GM21515 (cell line): Measurements from ENCODE around the gene CDH8.

ENCODE experiments used
- ATAC-seq: cut with Tn5 transposase; IDR thresholded peaks from one replicate; pipeline ENCODE4 v1.9.1; 2021; ENCODE audit not compliant: unreplicated experiment

Gene CDH8

GRCh38 chr16:62034231-62035114, 1.8 kb downstream of the CDH8 start:
- no peak for ATAC-seq

- no peak for ATAC-seq
Observed at GRCh38 chr16:62033065-62033464, 3.2 kb downstream of the CDH8 start.

- no peak for ATAC-seq
Observed at GRCh38 chr16:62029947-62030346, 6.3 kb downstream of the CDH8 start.

DNA sequence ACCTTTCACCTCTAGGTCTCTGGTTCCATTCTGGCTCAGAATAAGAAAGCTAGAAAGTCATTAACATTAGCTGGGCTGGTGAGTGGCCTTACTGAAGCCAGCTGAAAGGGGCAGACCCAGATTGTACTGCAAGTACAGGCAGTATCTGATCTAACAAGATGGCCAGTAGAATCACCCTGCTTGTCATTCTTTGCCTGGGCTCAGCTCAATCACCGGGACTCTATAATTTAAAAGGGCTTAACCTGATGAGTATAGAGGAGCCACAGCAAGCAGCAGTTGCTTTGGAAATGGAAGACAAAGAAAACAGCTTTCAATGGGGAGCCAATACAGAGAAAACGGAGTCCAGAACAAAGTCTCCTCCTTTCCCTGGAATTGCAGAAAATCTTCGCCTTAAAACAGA, 13.6 kb downstream of the CDH8 start:
- ATAC-seq, result no peak

GRCh38 chr16:62021161-62021581, 15.1 kb downstream of the CDH8 start:
- ATAC-seq, result no peak

- no peak for ATAC-seq
Observed at GRCh38 chr16:62020681-62021080, 15.6 kb downstream of the CDH8 start.

DNA sequence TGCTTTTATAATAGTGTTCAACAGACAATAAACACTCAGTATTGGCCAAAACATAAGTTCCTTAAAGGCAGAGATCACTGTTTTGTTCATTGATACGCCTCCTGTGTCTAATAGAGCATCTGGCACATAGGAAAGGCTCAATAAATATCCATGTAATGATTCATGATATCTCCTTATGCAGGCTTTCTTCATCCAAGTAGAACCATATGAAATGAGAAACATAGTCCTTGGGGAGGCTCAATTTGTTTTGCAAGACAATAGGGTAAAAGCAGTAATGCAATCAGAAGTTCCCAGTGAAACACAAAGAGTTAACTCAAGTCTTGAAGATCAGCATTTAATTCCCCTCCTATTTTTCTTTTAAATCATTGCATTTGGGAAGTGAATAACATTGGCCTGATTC, 16.4 kb downstream of the CDH8 start:
- ATAC-seq, result no peak

DNA sequence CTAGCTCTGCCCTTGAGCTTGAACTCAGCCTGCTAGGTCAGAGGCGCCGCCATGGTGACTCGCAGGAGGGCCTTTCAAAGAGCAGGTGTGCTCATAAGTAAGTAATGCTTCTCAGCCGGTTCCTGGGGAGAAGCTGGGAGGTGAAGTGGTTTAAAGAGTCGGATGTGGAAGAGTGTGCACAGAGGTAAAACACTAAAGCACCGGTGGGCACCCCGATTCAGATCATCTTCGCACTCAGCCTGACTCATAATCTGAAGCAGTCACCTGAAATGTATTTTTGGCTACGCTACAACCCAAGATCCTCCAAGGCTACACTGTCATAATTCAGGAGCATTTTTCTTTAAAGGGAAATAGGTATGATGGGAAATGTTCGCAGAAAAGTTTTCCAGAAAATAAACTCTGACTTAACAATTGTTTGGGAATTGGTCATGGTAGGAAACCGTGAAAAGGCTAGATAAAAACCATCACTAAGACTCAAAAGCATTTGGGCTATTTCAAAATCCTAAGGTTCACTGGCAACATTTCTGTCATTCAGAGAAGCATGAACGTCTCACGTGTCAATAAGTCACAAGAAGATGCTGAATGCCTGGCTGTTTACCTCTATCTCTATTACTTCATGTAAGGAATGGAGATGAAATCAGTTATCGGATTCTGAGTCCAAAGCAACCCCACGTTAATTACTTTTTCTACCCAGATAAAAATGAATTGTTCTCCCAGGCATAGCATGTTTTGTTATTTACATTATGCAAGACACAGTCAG, 17.8 kb downstream of the CDH8 start:
- ATAC-seq, result no peak

DNA sequence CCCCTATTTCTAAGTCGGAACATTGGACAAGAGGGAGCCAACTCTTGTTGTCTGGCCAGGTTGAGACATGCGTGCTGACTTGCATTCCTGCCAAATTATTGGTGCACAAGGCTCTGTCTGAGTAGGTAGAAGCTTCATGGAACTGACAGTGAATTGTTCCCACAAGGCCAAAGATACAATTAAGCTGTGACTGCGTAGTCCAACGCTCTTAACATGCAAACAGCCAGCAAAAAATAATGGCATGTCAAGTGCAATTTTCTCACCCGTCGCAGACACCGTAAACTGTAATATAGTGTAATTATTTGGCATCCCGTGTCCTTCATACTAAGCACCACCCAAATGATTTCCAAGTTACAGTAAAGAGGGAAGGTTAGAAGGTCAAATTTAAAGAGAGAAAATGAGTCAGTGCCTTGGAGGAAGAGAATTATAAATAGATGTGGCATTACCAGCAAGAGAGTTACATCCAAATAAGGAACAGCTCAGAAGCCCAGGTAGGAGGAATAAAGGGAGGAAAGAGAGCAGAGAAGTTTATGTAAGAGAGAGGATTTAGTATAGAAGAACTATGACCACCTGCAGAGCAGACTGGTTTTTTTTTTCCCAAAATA, 21.8 kb downstream of the CDH8 start:
- no peak for ATAC-seq

DNA sequence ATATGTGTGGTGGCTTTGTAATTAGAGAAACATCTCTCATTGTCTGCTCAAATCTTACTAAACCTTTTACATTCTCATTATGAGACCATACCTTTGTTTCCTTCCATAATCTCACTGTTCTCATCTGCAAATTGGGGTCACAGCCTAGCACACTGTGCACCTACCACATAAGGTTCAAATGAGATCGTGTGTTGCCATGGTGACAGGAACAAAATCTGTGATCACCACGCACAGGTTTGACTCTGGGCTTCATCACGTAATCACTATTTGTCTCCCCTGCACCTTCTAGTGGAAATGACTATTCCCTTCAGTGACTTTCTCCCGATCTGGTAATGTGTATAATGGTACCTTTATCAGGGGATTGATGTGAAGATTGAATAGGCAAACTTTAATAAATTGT, 26.1 kb downstream of the CDH8 start:
- ATAC-seq, result no peak

GRCh38 chr16:61998460-61998859, 37.8 kb downstream of the CDH8 start:
- ATAC-seq, result no peak

DNA sequence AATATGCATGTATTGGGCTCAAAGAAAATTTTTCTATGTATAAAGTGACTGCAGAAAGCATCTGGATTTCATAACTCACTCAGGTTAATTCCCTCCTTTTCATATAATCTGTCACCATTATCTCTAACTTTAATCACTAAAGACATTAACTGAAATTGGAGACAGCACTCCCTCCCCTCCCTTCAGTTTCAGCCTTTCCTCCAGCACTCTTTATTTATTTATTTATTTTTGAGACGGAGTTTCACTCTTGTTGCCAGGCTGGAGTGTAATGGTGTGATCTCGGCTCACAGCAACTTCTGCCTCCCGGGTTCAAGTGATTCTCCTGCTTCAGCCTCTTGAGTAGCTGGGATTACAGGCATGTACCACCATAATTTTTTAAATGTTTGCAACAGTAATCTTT, 43.1 kb downstream of the CDH8 start:
- no peak for ATAC-seq

DNA sequence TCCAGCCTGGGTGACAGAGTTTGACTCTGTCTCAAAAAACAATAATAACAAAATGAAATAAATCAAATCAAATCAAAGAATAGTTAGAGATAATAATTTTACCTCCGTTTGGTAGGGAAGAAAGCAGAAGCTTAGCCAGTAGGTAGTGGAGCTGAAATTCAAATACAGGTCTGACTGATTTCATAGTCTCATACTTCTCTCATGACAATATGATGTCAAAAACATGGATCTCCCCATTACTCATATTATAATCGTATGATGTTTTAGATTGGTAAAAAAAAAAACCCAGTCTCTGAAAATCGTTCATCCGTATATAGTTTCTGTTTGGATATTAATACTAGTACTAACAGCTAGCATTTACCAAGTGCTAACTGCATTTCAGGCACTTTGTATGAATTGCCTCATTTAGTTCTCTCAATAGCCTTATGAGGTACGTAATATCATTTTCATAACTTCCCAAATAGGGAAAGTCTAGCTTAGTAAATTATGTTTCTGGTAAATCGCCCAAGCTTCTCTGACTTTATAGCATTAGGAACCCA, 48.7 kb downstream of the CDH8 start:
- no peak for ATAC-seq

DNA sequence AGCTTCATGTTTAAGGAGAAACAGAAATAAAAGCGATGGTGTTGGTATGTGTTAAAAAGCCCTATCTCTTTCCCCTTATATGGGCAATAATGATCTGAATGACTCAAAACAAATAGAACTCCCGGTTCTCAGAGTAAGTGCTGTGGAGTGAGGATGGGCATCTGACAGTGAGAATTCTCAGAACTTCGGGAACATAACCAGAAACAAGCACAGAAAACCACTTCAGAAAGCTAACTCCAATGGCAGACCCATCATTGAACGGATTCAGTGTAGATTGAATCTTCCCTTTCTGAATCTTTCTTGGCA, 67.2 kb downstream of the CDH8 start:
- ATAC-seq, result no peak

GRCh38 chr16:61968242-61969076, 67.8 kb downstream of the CDH8 start:
- ATAC-seq, result no peak

DNA sequence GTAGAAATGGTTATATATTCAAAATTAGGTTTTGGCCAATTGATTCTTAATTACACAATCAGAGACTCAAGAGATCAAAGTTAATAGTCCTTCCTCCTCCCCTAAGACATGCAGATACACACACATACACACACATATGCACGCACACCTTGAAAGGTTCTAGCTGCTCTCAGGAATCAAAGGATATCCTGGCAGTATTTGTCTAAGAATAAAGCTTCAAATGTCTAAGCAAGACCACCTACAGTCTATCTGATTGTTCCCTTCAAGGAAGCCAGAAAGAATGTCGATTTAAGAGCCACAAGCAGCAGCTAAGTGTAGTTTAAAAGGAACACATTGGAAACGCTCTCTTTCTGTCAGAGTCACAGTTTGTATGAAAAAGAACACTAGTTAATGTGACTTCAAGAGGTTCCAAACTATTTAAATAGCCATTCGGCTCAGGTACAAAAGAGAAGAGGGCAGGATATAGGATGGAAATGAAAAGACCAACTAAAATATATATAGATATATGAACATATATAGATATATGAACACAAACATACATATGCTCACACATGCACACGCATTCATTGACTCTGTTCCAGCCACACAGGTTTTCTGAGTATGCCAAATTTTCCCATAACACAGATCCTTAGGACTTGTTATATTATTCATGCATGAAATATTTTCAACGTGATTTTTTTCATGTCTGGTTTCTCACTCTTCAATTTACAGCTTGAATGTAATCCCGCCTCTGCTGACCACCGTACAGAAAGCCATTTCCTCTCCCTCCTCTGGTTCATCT, 79.0 kb downstream of the CDH8 start:
- ATAC-seq, result no peak

GRCh38 chr16:61952841-61953240, 83.4 kb downstream of the CDH8 start:
- no peak for ATAC-seq

- no peak for ATAC-seq
Observed at GRCh38 chr16:61948414-61948813, 87.8 kb downstream of the CDH8 start.

- no peak for ATAC-seq
Observed at GRCh38 chr16:61946019-61946418, 90.2 kb downstream of the CDH8 start.

GRCh38 chr16:61945511-61945910, 90.7 kb downstream of the CDH8 start:
- ATAC-seq, result no peak
